Brain microvascular endothelial cell (primary cell): Measurements from ENCODE around the gene SERAC1.

Experiments used
- DNase-seq: peaks from one replicate; pipeline ENCODE4 v3.0.0-alpha.2; 2020
- H3K27ac ChIP-seq: fragments of 250-450 bp; sonication (Bioruptor Pico); 2 replicates; pipeline ENCODE4 v1.5.1; 2020; ENCODE audit warnings: mild to moderate bottlenecking, moderate library complexity
- H3K27me3 ChIP-seq: fragments of 250-450 bp; sonication (Bioruptor Pico); replicated peaks from 2 replicates; pipeline ENCODE4 v1.5.1; 2020; ENCODE audit warnings: mild to moderate bottlenecking
- H3K36me3 ChIP-seq: fragments of 250-450 bp; sonication (Bioruptor Pico); replicated peaks from 2 replicates; pipeline ENCODE4 v1.5.1; 2020; ENCODE audit warnings: mild to moderate bottlenecking
- H3K4me3 ChIP-seq: 2 replicates; pipeline ENCODE4 v1.5.1; 2011; ENCODE audit warnings: low read depth, mild to moderate bottlenecking, control low read depth, low read length, moderate library complexity
- CTCF ChIP-seq: IDR thresholded peaks from 2 replicates; pipeline ENCODE4 v1.5.1; 2011; ENCODE audit warnings: low read depth, mild to moderate bottlenecking, moderate library complexity, low read length, control low read depth, inconsistent platforms; ENCODE audit errors: missing control alignments
- in situ Hi-C: cut with HindIII; loops from 2 replicates; pipeline ENCODE4 v1.10.0; 2017; ENCODE audit warnings: low sequenced_read_pairs, low pct_ligation_motif_present

Gene SERAC1

DNA sequence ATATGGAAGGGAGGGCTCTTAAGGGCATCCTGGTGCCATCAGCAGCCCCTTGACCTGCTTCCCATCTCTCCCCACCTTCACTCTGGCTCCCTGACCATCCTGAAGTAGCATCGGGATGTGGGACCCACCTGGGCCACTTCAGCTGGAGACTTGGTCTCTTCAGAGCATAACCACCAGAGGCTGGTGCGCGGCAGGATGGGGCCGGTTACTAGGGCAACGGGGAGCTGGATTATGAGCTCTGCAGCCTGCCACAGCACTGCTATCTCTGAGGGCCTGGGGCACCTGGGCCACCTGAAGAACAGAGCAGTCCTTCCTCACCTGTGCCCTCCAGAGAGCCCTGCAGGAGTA, 106.7 kb downstream of the SERAC1 start:
- in situ Hi-C loops, result no loop called here
- no peak for TF ChIP-seq CTCF
- H3K27ac ChIP-seq, result peak overlapping the region; percentile 94

DNA sequence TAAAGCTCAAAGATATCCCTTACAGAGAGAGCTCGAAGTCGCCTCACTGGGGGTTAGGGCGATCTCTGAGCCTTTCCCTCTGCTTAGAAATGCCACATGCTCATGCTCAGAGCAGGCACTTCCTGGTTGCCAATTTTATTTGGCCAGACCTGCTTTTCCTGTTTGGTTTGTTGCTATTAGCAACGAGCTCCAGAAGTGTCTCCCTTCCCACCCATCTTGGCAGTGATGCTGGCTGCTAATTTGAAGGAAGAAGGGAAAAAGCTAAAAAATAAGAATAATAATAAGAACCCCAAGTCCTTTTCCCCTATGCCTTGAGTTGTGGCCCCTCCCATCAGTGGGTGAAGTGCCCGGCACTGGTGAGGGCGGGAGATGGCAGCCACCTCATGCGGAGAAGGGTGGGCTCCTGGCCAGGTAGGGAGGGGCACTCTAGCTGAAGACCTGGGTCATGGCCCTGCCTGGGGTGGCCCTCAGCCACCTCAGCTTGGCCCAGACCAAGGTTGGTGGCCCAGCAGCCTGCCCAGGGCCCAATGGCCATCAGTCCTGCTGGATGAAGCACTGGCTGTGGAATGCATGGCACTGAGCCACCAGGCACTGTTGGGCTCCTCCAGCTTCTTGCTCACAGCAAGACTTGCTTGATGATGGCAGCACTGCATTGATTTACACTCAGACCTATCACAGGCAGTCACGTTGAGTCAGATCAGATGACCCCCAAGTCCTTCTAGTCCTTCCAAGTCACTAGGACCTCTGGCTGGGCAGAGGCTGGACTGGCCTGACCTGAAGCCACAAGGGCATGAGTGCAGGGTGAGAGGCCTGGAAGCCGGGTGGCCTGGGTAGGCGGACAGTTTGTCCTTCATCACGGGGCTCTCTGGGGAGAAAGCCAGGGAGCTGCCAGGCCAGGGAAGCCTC, 107.4 kb downstream of the SERAC1 start:
- H3K4me3 ChIP-seq, result no peak overlapping the region
- H3K27me3 ChIP-seq, result no peaks in the 10 kb centered on the region
- DNase-seq, result peak; percentile 89
- TF ChIP-seq CTCF, result no peak
- peak overlapping the region; percentile 94 for H3K27ac ChIP-seq
- in situ Hi-C loops, result no loop called here
- H3K36me3 ChIP-seq, result peaks cover 80% of the 10 kb centered on the region

More for the DNA sequence above, 106.7 kb downstream of the SERAC1 start:
- peaks cover 83% of the 10 kb centered on the region for H3K36me3 ChIP-seq
- no peak overlapping the region for H3K4me3 ChIP-seq
- H3K27me3 ChIP-seq, result no peaks in the 10 kb centered on the region
- DNase-seq, result no peak
